ENCODE measurements around the gene SLC24A3.

Gene SLC24A3

GRCh38 chr20:19244291-19244690, 31.8 kb downstream of the SLC24A3 start:
- DNase-seq = no peak

- no peak for DNase-seq
These were observed 36.9 kb downstream of the SLC24A3 start for GRCh38 chr20:19249106-19249879.

DNA sequence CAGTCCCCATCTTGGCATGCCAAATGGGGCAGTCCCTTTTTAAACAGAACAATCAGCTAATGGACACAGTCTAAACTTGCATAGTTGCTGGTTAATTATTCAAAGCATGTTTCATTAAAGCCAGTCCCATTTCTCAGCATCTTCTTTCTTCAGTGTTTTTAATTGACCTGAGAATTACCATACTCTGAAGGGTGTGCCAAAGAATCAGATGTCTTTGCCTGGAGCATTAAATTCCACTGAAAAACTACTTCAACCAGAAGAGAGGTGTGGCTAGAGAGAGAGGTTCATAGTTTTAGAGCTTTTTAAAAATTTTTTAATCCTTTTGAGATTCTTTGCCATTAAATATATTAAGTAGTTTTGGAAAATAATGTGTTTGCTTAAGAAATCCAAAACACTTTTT, 37.9 kb downstream of the SLC24A3 start:
- no peak for DNase-seq

DNA sequence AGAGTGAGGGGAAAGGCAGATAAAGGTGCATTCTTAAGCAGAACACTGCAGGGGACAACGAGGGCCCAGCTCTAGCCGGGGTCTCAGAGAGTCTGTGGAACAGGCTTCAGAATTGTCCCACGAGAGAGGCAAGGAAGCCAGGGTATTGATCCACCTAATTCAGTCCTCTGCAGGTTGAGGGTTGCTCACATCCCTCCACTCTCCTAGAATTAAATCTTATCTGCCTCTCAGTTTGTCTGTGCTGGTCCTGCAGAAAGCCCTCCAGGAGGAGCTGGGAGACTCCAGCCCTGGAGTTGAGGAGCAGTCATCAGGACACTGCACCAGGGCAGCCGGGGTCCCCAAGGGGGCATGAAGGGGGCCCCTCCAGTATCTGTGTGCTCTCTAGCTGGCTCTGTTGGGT, 39.1 kb downstream of the SLC24A3 start:
- DNase-seq = no peak

- DNase-seq = no peak
These were observed 39.5 kb downstream of the SLC24A3 start for GRCh38 chr20:19251958-19252357.

- no peak for DNase-seq
These were observed 40.1 kb downstream of the SLC24A3 start for GRCh38 chr20:19252451-19253120.

- DNase-seq = no peak
These were observed 40.9 kb downstream of the SLC24A3 start for GRCh38 chr20:19253316-19253715.

DNA sequence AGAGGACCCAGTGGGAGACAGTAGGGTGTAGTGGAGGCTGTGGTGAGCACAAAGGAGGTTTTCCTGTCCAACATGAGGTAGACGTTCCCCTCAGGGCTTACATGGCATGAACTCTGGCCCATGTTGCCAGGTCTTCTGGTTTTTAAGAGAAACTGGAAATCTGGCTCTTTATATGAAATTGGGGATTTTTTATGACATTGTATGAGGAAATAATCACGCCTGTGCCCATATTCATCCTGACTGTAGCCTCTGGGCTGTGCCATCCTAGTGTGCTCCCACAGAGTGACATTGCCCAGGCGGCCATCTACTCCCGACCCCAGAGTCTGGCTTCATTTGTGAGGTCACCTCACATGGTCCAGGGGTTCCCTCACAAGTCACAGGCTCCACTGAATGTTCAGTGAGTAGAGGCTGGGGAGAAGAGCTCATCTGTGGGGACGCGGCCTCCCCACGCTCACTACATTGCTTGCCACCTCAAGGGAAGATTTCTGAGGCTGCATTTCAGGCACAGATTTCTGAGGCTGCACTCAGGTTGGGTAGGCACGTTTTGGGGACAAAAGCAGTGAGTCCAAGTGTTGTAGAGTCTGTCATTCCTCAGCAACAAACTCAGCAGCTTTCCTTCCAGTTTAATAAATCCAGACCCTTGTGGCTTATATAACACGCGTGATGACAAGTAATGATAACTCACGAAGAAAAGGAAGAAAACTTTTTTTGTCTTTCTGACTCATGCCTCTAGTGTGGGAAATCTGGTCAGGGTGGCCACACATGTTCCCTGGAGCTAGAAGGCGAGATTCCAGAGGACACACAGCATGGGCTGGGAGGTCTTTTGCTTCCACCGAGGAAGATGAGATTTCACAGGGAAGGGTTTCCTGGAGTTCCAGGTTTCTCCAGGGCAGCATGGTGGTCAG, 41.7 kb downstream of the SLC24A3 start:
- DNase-seq = no peak

GRCh38 chr20:19254956-19255355, 42.5 kb downstream of the SLC24A3 start:
- DNase-seq = no peak

GRCh38 chr20:19256085-19256484, 43.6 kb downstream of the SLC24A3 start:
- no peak for DNase-seq

- no peak for DNase-seq
These were observed 44.6 kb downstream of the SLC24A3 start for GRCh38 chr20:19256906-19257595.

- DNase-seq = no peak
These were observed 45.4 kb downstream of the SLC24A3 start for GRCh38 chr20:19257865-19258264.

GRCh38 chr20:19259141-19259591, 46.7 kb downstream of the SLC24A3 start:
- no peak for DNase-seq

DNA sequence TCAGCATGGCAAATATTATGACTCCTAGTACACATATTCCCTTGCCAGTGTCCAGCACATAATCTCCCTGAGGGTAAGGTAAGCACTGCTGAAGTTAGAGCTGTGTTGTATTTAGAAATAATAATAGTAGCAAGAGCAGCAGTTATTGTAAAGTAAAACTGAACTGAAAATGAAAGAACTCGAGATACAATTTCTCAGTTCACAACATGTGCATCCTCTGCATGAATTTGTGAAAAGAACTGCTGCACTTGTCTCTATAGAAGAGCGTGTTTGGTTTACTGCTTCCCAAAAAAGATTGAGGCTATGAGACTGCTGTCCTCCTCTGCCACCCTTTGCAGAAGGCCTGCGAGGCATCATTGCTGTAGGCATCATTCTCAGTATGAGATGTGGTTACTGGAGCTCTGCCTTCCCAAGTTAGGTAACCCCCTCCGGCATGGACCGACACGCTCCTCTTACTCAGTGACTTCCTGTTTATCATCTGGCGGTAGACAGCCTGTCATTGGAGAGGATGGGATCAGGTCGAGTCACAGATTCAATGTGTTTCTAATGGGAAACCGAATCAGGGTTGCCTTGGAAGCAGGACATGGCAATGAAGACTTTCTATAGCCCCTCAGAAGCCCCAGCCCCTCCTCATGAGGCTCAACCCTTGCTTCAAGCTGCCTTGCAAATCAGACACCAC, 48.1 kb downstream of the SLC24A3 start:
- DNase-seq = no peak

GRCh38 chr20:19264191-19264590, 51.7 kb downstream of the SLC24A3 start:
- DNase-seq = no peak

DNA sequence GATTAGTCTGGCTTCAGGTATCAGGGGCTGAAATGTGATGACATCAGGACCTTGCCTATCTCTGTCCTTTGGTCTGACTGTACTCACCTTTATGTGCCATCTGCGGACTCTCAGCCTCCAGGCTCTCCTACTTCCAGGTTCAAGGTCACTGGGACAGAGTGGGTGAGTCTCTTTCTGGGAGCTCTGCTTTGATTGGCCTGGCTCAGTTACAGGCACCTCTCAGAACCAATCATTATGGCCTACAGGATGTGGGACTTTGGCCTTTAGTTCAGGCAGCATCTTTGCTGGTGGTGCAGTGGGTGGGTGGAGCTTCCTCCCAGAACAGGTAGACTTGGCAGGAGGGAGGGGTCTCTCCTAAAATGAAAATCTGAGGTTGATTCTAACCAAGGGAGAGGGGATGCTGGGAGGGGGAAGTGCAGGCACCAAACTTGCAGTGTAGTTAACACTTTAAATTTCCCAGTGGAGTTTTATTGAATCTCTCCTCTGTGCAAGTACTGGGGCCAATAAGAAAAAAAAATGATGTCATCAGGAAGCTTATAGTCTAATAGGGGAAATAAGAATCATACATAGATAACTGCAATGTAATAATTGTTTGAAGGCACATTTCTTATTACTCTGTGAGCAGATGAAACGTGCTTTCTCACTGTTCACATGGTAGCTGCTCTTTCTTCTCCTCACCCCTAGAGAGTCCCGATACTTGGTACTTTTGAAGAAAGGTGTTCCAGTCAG, 53.4 kb downstream of the SLC24A3 start:
- no peak for DNase-seq

DNA sequence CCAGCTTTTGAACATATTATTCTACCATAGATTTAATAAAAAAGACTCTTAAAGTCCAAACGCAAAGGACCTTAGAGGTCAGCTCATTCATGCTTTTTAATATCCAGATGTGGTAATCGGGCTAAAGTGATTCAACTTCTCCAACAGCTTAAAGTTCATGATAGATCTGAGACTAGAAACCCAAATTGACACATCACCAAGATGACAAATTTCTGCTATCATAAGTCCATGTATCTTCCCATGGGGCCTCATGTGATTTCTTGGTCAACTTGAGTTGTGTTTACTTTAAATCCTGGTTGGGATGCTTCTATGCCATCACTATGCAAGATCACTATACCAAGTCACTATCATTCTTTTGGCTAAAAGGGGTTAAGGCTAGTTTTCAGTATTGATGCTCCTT, 56.0 kb downstream of the SLC24A3 start:
- DNase-seq = no peak

GRCh38 chr20:19269737-19270340, 57.4 kb downstream of the SLC24A3 start:
- DNase-seq = no peak

DNA sequence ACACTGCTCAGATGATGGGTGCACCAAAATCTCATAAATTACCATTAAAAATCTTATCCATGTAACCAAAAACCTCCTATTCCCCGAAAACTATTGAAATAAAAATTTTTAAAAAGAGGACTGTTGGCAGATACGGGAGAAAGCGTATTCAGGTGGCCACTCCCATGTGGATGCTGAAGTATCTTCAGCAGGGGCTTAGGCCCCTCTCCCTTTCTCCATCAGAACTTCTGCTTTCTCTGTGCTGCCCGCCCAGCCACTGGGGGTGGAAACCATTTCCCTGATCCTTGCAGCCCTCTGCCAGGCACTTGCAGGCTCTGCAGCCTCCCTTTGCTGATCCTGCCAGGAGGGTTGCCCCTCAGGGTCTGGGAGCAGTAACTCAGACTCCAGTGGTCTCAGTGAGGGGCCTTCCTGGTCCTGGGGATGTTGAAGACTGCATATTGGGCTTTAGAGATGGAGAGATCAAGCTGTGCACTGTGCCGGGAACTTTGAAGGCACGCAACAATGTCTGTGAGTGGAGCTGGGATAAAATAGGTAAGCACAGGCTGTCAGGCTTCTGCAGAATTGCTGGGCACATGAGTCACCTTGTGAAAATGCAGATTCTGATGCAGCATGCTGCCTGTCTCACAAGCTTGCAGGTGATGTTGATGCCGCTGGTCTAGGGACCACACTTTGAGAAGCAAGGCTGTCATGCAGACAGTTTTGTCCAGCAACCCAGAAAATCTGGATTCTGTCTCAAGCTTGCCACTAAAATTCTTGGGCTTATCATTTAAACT, 59.6 kb downstream of the SLC24A3 start:
- no peak for DNase-seq

- DNase-seq = no peak
These were observed 60.7 kb downstream of the SLC24A3 start for GRCh38 chr20:19272976-19273654.
